OCI-LY1 (cell line): ENCODE results near the gene KRR1.

ENCODE experiments used
- H2AFZ ChIP-seq: fragments of 200-600 bp; sonication (generic), shearing (Covaris generic); 2 replicates; pipeline ENCODE4 v1.6.0; 2014; ENCODE audit warnings: antibody characterized with exemption, mild to moderate bottlenecking, low read length
- H3F3A ChIP-seq: fragments of 200-600 bp; sonication (generic), shearing (Covaris generic); 2 replicates; pipeline ENCODE4 v1.6.0; 2014; ENCODE audit warnings: mild to moderate bottlenecking, antibody characterized with exemption, low read length, moderate library complexity; ENCODE audit not compliant: insufficient read depth
- H3K27ac ChIP-seq: fragments of 200-600 bp; sonication (generic); 2 replicates; pipeline ENCODE4 v1.5.1; 2014; ENCODE audit warnings: low read length, mixed run types, mild to moderate bottlenecking, low read depth; ENCODE audit not compliant: poor library complexity, severe bottlenecking
- H3K27me3 ChIP-seq: fragments of 200-600 bp; sonication (generic); 2 replicates; pipeline ENCODE4 v1.6.0; 2014; ENCODE audit warnings: antibody characterized with exemption, mild to moderate bottlenecking, low read length, moderate library complexity; ENCODE audit not compliant: insufficient read depth
- H3K36me3 ChIP-seq: fragments of 200-600 bp; sonication (generic); 2 replicates; pipeline ENCODE4 v1.6.1; 2014; ENCODE audit warnings: mild to moderate bottlenecking, antibody characterized with exemption, low read length, moderate library complexity, mixed read lengths; ENCODE audit not compliant: insufficient read depth
- H3K4me1 ChIP-seq: fragments of 200-600 bp; sonication (generic); 2 replicates; pipeline ENCODE4 v1.5.1; 2014; ENCODE audit warnings: mild to moderate bottlenecking, low read length, moderate library complexity; ENCODE audit not compliant: insufficient read depth, severe bottlenecking
- H3K4me2 ChIP-seq: fragments of 200-600 bp; sonication (generic), shearing (Covaris generic); 2 replicates; pipeline ENCODE4 v1.6.1; 2014; ENCODE audit warnings: low read length
- H3K4me3 ChIP-seq: fragments of 200-600 bp; sonication (generic); 2 replicates; pipeline ENCODE4 v1.5.1; 2014; ENCODE audit warnings: low read length, low read depth, mild to moderate bottlenecking, mixed read lengths; ENCODE audit not compliant: poor library complexity, severe bottlenecking
- H3K79me2 ChIP-seq: fragments of 200-600 bp; shearing (Covaris generic); 2 replicates; pipeline ENCODE4 v1.6.1; 2016; ENCODE audit warnings: mixed run types, low read length, mixed read lengths; ENCODE audit not compliant: insufficient read depth
- H3K9ac ChIP-seq: fragments of 200-600 bp; sonication (generic), shearing (Covaris generic); 2 replicates; pipeline ENCODE4 v1.6.1; 2014; ENCODE audit warnings: mild to moderate bottlenecking, low read length, mixed read lengths
- H3K9me2 ChIP-seq: fragments of 200-600 bp; sonication (generic), shearing (Covaris generic); 2 replicates; pipeline ENCODE4 v1.6.1; 2014; ENCODE audit warnings: low read depth, mild to moderate bottlenecking, low read length, mixed read lengths
- H3K9me3 ChIP-seq: fragments of 200-600 bp; shearing (Covaris generic); 2 replicates; pipeline ENCODE4 v1.6.1; 2014; ENCODE audit warnings: low read length, mixed read lengths
- H4K20me1 ChIP-seq: fragments of 200-600 bp; sonication (generic), shearing (Covaris generic); 2 replicates; pipeline ENCODE4 v1.6.0; 2016; ENCODE audit warnings: mild to moderate bottlenecking, low read length; ENCODE audit not compliant: insufficient read depth
- EZH2 ChIP-seq: fragments of 200-600 bp; sonication (generic), shearing (Covaris generic); IDR thresholded peaks from 2 replicates; pipeline ENCODE4 v1.8.0; 2017; ENCODE audit warnings: borderline replicate concordance, mixed run types, mild to moderate bottlenecking, antibody characterized with exemption, low read length, moderate library complexity, mixed read lengths
- TF ChIP-seq, protein P1 (sequence below): fragments of 200-600 bp; sonication (generic), shearing (Covaris generic); IDR thresholded peaks from 2 replicates; pipeline ENCODE4 v1.5.1; 2017; ENCODE audit warnings: mild to moderate bottlenecking, antibody characterized with exemption, low read length, moderate library complexity, mixed read lengths

KRR1 gene

DNA sequence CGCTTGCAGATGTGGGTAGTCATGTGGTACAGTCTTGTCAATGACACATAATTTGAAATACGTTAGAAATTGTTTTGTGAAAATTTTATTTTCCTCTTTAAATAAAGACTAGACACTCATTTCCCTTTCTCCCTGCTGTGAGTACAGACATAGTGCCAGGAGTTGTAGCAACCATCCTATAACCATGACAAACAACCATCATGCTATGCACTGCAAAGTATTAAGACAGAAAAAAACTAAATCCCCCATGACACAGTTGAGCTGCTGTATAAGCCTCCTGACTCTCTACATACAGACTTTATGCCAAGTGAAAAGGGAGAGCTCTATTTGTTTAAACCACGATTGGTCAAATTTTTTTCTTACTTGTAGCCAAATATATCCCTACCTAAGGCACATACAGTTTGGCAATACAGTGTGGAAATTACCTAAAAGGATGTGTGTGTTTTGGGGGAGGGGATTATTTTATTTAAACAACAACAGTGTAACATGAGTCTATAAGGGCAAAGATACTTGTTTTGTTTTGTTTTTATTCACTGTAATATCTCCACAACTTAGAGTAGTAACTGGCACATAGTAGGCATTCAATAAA is 45.0 kb upstream of the KRR1 start:
- no peak overlapping the region for H3K27ac ChIP-seq
- no peak overlapping the region for H3K4me2 ChIP-seq

DNA sequence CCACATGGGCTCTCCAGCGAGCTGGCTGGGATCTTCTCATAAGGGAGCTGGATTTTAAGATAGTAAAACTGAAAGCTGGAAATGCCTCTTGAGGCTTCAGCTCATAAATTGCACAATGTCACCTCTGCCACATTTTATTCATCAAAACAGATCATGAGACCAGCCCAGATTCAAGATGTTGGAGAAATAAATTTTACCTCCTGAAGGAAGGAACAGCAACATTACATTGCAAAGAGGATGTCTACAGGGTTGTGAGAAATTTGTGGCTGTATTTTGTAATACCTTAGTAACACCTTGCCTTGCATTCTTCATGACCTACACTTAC is 43.1 kb upstream of the KRR1 start:
- no peaks in the 10 kb centered on the region for H3K9me2 ChIP-seq
- no peaks in the 10 kb centered on the region for H3K79me2 ChIP-seq
- no peaks in the 10 kb centered on the region for H3K9me3 ChIP-seq
- H3K27me3 ChIP-seq = no peaks in the 10 kb centered on the region
- no peak overlapping the region for H3K4me2 ChIP-seq
- H3K27ac ChIP-seq = no peak overlapping the region
- H3F3A ChIP-seq = no peaks in the 10 kb centered on the region
- H4K20me1 ChIP-seq = no peaks in the 10 kb centered on the region
- no peaks in the 10 kb centered on the region for H3K36me3 ChIP-seq
- no peak overlapping the region for H3K4me3 ChIP-seq
- no peak overlapping the region for H2AFZ ChIP-seq
- H3K4me1 ChIP-seq = no peaks in the 10 kb centered on the region
- TF ChIP-seq, protein P1, sequence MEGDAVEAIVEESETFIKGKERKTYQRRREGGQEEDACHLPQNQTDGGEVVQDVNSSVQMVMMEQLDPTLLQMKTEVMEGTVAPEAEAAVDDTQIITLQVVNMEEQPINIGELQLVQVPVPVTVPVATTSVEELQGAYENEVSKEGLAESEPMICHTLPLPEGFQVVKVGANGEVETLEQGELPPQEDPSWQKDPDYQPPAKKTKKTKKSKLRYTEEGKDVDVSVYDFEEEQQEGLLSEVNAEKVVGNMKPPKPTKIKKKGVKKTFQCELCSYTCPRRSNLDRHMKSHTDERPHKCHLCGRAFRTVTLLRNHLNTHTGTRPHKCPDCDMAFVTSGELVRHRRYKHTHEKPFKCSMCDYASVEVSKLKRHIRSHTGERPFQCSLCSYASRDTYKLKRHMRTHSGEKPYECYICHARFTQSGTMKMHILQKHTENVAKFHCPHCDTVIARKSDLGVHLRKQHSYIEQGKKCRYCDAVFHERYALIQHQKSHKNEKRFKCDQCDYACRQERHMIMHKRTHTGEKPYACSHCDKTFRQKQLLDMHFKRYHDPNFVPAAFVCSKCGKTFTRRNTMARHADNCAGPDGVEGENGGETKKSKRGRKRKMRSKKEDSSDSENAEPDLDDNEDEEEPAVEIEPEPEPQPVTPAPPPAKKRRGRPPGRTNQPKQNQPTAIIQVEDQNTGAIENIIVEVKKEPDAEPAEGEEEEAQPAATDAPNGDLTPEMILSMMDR = no peak
- no peak overlapping the region for H3K9ac ChIP-seq

More for the DNA sequence above, 45.0 kb upstream of the KRR1 start:
- H3K27me3 ChIP-seq = no peaks in the 10 kb centered on the region
- no peaks in the 10 kb centered on the region for H3K9me2 ChIP-seq
- no peaks in the 10 kb centered on the region for H3K4me1 ChIP-seq
- no peaks in the 10 kb centered on the region for H3F3A ChIP-seq
- no peak overlapping the region for H3K9ac ChIP-seq
- no peak overlapping the region for H3K4me3 ChIP-seq
- no peak for TF ChIP-seq EZH2
- TF ChIP-seq, protein P1 = no peak
- no peaks in the 10 kb centered on the region for H3K9me3 ChIP-seq
- H2AFZ ChIP-seq = no peak overlapping the region
- H3K79me2 ChIP-seq = no peaks in the 10 kb centered on the region
- no peaks in the 10 kb centered on the region for H4K20me1 ChIP-seq
- no peaks in the 10 kb centered on the region for H3K36me3 ChIP-seq

DNA sequence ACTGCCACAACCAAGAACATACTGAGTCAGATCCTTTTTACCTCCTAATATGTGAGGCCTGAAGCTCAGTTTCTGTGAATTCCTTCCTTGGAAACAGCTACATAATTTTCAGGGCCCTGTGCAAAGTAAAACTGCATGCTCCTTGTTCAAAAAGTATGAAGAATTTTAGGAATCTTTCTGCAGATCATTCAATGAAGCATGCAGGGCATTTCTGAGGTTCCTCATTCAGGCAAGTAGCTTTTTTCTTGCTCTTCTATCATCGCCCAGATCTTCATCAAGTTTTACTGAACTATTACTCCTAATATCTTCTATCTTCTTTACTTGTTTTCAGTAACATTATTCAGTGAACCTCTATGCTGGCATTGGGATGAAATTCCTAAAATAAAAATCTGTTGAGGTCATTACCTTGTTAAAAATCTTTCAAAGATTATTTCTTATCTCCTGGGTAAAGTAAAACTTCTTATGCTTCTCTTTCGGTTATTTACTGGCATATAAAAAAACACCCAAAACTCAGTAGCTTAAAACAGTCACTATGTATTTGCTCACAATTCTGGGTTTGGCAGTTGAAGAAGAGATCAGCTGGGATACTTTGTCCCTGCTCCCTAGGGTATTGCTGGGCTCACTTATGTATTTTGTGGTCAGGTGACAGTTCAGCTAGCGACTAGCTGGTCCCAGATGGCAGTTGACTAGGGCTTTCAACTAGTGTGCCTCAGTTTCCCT is 42.6 kb upstream of the KRR1 start:
- TF ChIP-seq, protein P1 = no peak
- TF ChIP-seq EZH2 = no peak
- H3K36me3 ChIP-seq = no peaks in the 10 kb centered on the region
- H3F3A ChIP-seq = no peaks in the 10 kb centered on the region
- no peaks in the 10 kb centered on the region for H4K20me1 ChIP-seq
- no peaks in the 10 kb centered on the region for H3K27me3 ChIP-seq
- H3K9ac ChIP-seq = no peak overlapping the region
- no peaks in the 10 kb centered on the region for H3K9me2 ChIP-seq
- H2AFZ ChIP-seq = no peak overlapping the region
- H3K4me1 ChIP-seq = no peaks in the 10 kb centered on the region
- H3K27ac ChIP-seq = no peak overlapping the region
- H3K4me2 ChIP-seq = no peak overlapping the region
- no peaks in the 10 kb centered on the region for H3K9me3 ChIP-seq
- no peak overlapping the region for H3K4me3 ChIP-seq
- H3K79me2 ChIP-seq = no peaks in the 10 kb centered on the region
